Rectal smooth muscle tissue (tissue), 1 donor: ENCODE measurements around the gene TTC33.

ENCODE experiments used
- H3K27ac ChIP-seq: one replicate; pipeline ENCODE4 v1.7.0; 2013; ENCODE audit warnings: low read depth, low read length, inconsistent platforms
- H3K27me3 ChIP-seq: one replicate; pipeline ENCODE4 v1.7.0; 2013; ENCODE audit warnings: low read length; ENCODE audit not compliant: control insufficient read depth, insufficient read depth
- H3K36me3 ChIP-seq: one replicate; pipeline ENCODE4 v1.7.0; 2013; ENCODE audit warnings: low read length; ENCODE audit not compliant: control insufficient read depth, insufficient read depth
- H3K4me1 ChIP-seq: one replicate; pipeline ENCODE4 v1.7.0; 2013; ENCODE audit warnings: low read length; ENCODE audit not compliant: control insufficient read depth, insufficient read depth
- H3K4me3 ChIP-seq: one replicate; pipeline ENCODE4 v1.7.0; 2013; ENCODE audit warnings: low read length
- H3K9ac ChIP-seq: one replicate; pipeline ENCODE4 v1.7.0; 2013; ENCODE audit warnings: low read length

The TTC33 gene

DNA sequence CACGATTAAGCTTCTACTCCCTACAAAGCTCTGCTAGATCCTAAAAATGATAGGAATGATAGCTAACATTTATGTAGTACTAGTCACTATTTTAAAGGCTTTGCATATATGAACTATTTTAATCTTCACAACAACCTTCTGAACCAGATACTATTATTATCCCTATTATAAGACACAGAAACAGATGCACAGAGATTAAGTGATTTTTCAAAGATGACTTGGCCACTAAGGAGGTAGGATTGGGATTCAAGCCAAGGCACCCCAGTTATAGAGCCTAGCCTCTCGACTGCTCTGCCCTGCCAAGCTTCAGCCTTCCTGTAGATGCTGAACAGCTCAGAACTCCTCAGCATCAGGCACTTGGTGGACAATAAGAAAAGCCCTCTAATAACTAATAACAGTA is 277.0 kb downstream of the TTC33 start:
- Histone ChIP-seq H3K9ac (no peak overlapping the region), H3K27ac (no peak overlapping the region), H3K4me3 (no peak overlapping the region), H3K36me3 (no peaks in the 10 kb centered on the region), H3K27me3 (no peaks in the 10 kb centered on the region), H3K4me1 (no peaks in the 10 kb centered on the region)

DNA sequence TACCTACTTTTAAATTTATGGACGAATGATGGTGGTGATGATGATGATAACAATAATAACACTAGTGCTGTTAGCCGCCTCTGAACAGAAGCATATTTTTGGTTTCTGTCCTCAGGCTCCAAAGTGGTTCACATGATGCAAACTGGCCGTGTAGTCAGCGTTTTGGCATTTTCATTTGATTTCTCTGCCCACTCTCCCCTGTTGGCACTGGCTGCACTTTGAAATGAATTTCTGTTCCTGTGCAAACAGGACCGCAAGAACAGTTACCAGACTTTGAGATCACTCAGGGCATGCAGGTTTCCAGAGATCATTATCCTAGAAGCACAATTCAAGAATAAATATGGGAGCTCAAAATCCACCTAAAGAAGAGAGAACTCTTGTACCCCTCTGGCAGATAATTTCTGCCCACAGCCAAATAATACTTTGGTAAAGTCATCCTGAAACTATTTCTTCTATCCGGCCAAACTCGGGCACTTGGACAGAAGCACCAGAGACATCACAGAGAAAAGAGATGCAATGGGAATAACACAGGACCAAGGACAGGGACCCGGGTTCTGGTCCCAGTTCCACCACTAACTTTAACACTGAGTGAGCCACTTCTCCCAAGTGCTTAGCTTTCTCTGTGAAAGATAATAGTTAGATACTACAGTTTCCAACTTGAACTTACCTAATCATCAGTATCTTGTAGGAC is 277.8 kb downstream of the TTC33 start:
- H3K4me1 ChIP-seq, result no peaks in the 10 kb centered on the region
- no peak overlapping the region for H3K9ac ChIP-seq
- no peaks in the 10 kb centered on the region for H3K36me3 ChIP-seq
- peak overlapping the region; percentile 10 for H3K27ac ChIP-seq
- H3K4me3 ChIP-seq, result no peak overlapping the region
- no peaks in the 10 kb centered on the region for H3K27me3 ChIP-seq

GRCh38 chr5:40475561-40475960 is 280.2 kb downstream of the TTC33 start:
- Histone ChIP-seq H3K4me3 (no peak overlapping the region), H3K27me3 (no peaks in the 10 kb centered on the region), H3K4me1 (no peaks in the 10 kb centered on the region), H3K27ac (no peak overlapping the region), H3K36me3 (no peaks in the 10 kb centered on the region), H3K9ac (no peak overlapping the region)

- no peaks in the 10 kb centered on the region for H3K4me1 ChIP-seq
- no peaks in the 10 kb centered on the region for H3K27me3 ChIP-seq
- no peak overlapping the region for H3K9ac ChIP-seq
- H3K36me3 ChIP-seq, result no peaks in the 10 kb centered on the region
- H3K4me3 ChIP-seq, result no peak overlapping the region
- no peak overlapping the region for H3K27ac ChIP-seq
These were observed 281.5 kb downstream of the TTC33 start for GRCh38 chr5:40474250-40474649.

DNA sequence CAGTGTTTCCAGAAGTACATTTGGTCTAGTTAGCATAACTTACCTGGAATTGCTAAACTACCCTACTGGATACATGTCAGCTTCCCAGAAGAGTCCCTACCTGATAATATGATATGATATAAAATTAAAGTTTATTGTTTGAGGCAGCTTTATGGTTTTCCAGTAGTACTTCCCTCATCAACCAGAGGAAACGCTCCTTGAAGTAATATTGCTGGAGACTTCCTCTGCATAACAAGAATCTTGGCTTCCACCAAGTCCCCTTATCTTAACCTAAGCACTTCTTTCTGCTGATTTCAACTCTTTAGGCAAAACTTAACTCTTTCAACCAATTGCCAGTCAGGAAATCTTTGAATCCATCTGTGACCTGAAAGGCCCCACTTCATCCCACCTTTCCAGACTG is 290.3 kb downstream of the TTC33 start:
- H3K27me3 ChIP-seq, result no peaks in the 10 kb centered on the region

GRCh38 chr5:40464511-40464910 is 291.2 kb downstream of the TTC33 start:
- H3K4me1 ChIP-seq, result no peaks in the 10 kb centered on the region
- no peaks in the 10 kb centered on the region for H3K27me3 ChIP-seq
- H3K36me3 ChIP-seq, result no peaks in the 10 kb centered on the region
- H3K27ac ChIP-seq, result no peak overlapping the region
- no peak overlapping the region for H3K4me3 ChIP-seq
- no peak overlapping the region for H3K9ac ChIP-seq

More for the DNA sequence above, 290.3 kb downstream of the TTC33 start:
- Histone ChIP-seq H3K4me3 (no peak overlapping the region), H3K27ac (no peak overlapping the region), H3K9ac (no peak overlapping the region), H3K4me1 (no peaks in the 10 kb centered on the region), H3K36me3 (no peaks in the 10 kb centered on the region)
